ENCODE data around the gene TMEM208. TPM values are rescaled to one million over a fixed set of nuclear protein-coding genes. Genes with fewer than 3 reads are reported as not detected.

The TMEM208 gene
- total and polyA plus RNA-seq, 2 of the 13 experiments (the other 11 are each of a cell fraction or from before 2014, with no cell fraction given) = 58.8 to 72.9 TPM

DNA sequence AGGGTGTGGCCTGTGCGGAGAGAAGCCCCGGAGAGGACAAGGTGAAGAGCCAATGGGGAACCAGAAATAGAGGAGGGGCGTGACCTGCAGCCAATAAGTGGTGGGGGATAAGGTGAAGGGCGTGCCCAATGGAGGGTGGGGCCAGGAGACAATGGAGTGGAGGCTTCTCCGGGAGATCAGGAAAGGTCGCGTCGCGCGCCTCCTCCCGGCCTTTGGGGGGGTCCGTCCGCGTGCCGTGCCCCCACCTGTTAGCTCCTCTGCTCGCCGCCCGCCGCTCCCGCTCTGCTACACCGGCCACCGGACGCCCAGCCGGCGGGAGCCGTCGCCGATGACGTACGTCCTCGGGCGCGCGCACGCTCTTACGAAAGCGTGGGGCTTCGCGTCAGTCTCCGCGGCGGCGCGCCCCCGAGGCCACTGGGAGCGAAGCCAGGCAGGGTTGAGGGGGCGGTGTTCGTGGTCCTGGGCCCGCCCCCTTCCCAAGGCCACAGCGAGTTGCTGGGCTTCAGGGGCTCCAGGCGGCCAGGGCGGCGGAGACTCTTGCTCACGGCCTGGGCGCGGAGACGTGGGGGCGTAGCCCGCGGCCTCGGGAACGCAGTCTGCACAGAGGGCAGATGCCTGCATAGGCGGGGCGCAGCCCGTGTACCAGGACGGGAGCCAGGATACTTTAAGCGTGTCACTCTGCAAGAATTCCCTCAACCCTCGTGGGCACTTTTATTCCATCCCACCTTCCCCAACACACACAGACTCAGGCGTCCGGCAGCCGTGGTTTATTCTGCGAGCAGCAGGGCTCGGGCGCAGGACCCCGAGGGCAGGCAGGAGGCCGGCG, 43.1 kb upstream of the TMEM208 start, which contains the start of gene MATCAP1 (continued):
- TF ChIP-seq, protein P1, sequence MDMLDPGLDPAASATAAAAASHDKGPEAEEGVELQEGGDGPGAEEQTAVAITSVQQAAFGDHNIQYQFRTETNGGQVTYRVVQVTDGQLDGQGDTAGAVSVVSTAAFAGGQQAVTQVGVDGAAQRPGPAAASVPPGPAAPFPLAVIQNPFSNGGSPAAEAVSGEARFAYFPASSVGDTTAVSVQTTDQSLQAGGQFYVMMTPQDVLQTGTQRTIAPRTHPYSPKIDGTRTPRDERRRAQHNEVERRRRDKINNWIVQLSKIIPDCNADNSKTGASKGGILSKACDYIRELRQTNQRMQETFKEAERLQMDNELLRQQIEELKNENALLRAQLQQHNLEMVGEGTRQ (IDR thresholded peaks at IDR 0.05; ENCODE audit: low read depth, low read length) = no peak
- TF ChIP-seq, protein P1 (CRISPR knock-in tag; IDR thresholded peaks at IDR 0.05; ENCODE audit: borderline replicate concordance) = no peak
- TF ChIP-seq TBL1XR1 (IDR thresholded peaks at IDR 0.05; ENCODE audit: borderline replicate concordance, low read length, partially characterized antibody) (peak; percentile 15), ZNF713 (CRISPR knock-in tag; IDR thresholded peaks at IDR 0.05) (no peak; the same call in 1 of the 2 replicates), NAIF1 (CRISPR knock-in tag; IDR thresholded peaks at IDR 0.05; ENCODE audit: borderline replicate concordance) (no peak), HNRNPH1 (optimal IDR thresholded peaks at IDR 0.05; ENCODE audit: low read depth, low read length) (no peak), ZNF264 (CRISPR knock-in tag; IDR thresholded peaks at IDR 0.05) (peak; percentile 15; the same call in 1 of the 2 replicates), RAD21 (CRISPR knock-in tag; IDR thresholded peaks at IDR 0.05) (no peak), ADNP (CRISPR knock-in tag; IDR thresholded peaks at IDR 0.05) (no peak), ZNF563 (CRISPR knock-in tag; IDR thresholded peaks at IDR 0.05) (peak; percentile 62; the same call in 1 of the 2 replicates), ERF (CRISPR knock-in tag; IDR thresholded peaks at IDR 0.05) (peak; percentile 39), ATF7-NPFF (CRISPR knock-in tag; IDR thresholded peaks at IDR 0.05; ENCODE audit: low read depth) (peak; percentile 83), ZNF75D (CRISPR knock-in tag; IDR thresholded peaks at IDR 0.05; ENCODE audit: borderline replicate concordance) (no peak), THAP11 (CRISPR knock-in tag; IDR thresholded peaks at IDR 0.05) (peak; percentile 90), MTA1 (CRISPR knock-in tag; IDR thresholded peaks at IDR 0.05; ENCODE audit: borderline replicate concordance) (0 out of 2 replicates have a peak, but pooled peaks have one; percentile 76), KIAA2018 (CRISPR knock-in tag; IDR thresholded peaks at IDR 0.05; ENCODE audit: borderline replicate concordance) (no peak; the same call in 1 of the 2 replicates), TGIF2 (CRISPR knock-in tag; IDR thresholded peaks at IDR 0.05) (peak; percentile 67), SMARCE1 (IDR thresholded peaks at IDR 0.05; ENCODE audit: borderline replicate concordance) (no peak)
- TF ChIP-seq, protein P2, sequence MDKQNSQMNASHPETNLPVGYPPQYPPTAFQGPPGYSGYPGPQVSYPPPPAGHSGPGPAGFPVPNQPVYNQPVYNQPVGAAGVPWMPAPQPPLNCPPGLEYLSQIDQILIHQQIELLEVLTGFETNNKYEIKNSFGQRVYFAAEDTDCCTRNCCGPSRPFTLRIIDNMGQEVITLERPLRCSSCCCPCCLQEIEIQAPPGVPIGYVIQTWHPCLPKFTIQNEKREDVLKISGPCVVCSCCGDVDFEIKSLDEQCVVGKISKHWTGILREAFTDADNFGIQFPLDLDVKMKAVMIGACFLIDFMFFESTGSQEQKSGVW (CRISPR knock-in tag; IDR thresholded peaks at IDR 0.05; ENCODE audit: borderline replicate concordance) = no peak

Data from HepG2 (cell line).